Hepatocyte (in vitro differentiated cells): ENCODE measurements around the gene ASCC2.

ENCODE experiments used
- CTCF ChIP-seq: fragments of 200-600 bp; sonication (generic); IDR thresholded peaks from 2 replicates; pipeline ENCODE4 v1.5.1; 2016; ENCODE audit warnings: antibody characterized with exemption, mild to moderate bottlenecking; ENCODE audit not compliant: poor library complexity
- EZH2 ChIP-seq: fragments of 200-600 bp; sonication (generic); IDR thresholded peaks from 2 replicates; pipeline ENCODE4 v1.6.1; 2016; ENCODE audit warnings: antibody characterized with exemption, mild to moderate bottlenecking, borderline replicate concordance
- EZH2phosphoT487 ChIP-seq: fragments of 200-600 bp; sonication (generic); IDR thresholded peaks from one replicate; pipeline ENCODE4 v1.6.1; 2018; ENCODE audit warnings: antibody characterized with exemption, mild to moderate bottlenecking, low read depth, moderate library complexity; ENCODE audit not compliant: unreplicated experiment, severe bottlenecking

DNA sequence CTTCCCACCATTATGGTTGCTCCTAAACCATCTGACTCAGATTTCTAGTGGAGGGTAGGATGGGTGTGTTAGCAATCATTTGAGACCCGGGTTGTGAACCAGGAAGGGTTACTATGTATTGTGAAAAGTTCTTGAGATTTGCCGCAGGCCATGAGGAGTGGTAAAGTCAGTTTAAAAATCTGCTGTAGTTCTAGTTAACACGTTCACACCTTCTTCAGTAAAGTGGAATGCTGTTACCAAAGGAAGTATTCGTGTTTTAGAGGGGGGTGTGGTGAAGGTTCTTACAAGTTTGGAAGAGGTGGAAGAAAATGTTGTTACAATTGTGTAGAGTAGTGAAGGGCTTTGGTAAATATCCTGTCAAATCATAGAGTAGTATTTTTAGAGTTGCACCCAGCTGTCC lies 47.5 kb upstream of the ASCC2 start:
- TF ChIP-seq CTCF = no peak
- no peak for TF ChIP-seq EZH2
- TF ChIP-seq EZH2phosphoT487 = no peak
